ENCODE results near the gene PRELID1. TPM values are rescaled to one million over a fixed set of nuclear protein-coding genes. Genes with fewer than 3 reads are reported as not detected.

PRELID1 gene
- total RNA-seq, 6 experiments from 2014 or later: 64.1 to 116 (median 84.4) TPM

DNA sequence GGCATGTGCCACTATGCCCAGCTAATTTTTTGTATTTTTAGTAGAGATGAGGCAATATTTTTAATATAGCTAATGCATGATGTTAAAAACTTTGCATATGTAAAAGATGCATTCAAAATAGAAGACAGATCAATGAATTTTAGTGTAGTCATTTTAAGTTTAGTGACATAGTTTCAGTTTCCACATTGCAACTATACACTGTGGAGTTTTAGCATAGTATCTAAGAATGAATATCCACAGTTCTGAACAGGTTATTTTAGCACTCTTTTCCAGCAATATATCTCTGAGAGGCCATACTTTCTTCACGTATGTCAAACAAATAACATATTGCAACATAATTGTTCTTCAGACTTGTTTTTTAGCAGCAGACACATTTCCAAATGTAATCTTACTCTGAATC lies 39.4 kb upstream of the PRELID1 start:
- peaks cover 0 to 10% (median 0%) of the 10 kb centered on the region in 4 donors for H3K4me1 ChIP-seq
- ATAC-seq (no peak), DNase-seq (no peak)
- TF ChIP-seq, protein P1, sequence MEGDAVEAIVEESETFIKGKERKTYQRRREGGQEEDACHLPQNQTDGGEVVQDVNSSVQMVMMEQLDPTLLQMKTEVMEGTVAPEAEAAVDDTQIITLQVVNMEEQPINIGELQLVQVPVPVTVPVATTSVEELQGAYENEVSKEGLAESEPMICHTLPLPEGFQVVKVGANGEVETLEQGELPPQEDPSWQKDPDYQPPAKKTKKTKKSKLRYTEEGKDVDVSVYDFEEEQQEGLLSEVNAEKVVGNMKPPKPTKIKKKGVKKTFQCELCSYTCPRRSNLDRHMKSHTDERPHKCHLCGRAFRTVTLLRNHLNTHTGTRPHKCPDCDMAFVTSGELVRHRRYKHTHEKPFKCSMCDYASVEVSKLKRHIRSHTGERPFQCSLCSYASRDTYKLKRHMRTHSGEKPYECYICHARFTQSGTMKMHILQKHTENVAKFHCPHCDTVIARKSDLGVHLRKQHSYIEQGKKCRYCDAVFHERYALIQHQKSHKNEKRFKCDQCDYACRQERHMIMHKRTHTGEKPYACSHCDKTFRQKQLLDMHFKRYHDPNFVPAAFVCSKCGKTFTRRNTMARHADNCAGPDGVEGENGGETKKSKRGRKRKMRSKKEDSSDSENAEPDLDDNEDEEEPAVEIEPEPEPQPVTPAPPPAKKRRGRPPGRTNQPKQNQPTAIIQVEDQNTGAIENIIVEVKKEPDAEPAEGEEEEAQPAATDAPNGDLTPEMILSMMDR (IDR thresholded peaks at IDR 0.05): no peak
- TF ChIP-seq POLR2A (IDR thresholded peaks at IDR 0.05): no peak
- H3K27me3 ChIP-seq: no peaks in the 10 kb centered on the region
- peaks cover 0 to 69% (median 17%) of the 10 kb centered on the region in 4 donors for H3K36me3 ChIP-seq
- intact Hi-C loops (cut with DNase I): no loop called here
- 69% methylated on average over 1 of the region's 1 CpG for WGBS (ENCODE audit: insufficient coverage, low coverage, low lambda C conversion rate, missing lambda C conversion rate)
- no peak overlapping the region for H3K27ac ChIP-seq
- no peaks in the 10 kb centered on the region for H3K9me3 ChIP-seq
- H3K4me3 ChIP-seq: no peak overlapping the region

- DNase-seq: no peak
- Histone ChIP-seq H3K27me3 (no peaks in the 10 kb centered on the region), H3K27ac (no peak overlapping the region), H3K36me3 (peaks cover 0 to 70% (median 15%) of the 10 kb centered on the region in 4 donors), H3K9me3 (no peaks in the 10 kb centered on the region), H3K4me1 (peaks cover 0 to 10% (median 0%) of the 10 kb centered on the region in 4 donors), H3K4me3 (no peak overlapping the region)
- 94% methylated on average over 6 of the region's 16 CpGs for WGBS (ENCODE audit: insufficient coverage, low coverage, low lambda C conversion rate, missing lambda C conversion rate)
- peak in 1 of 4 donors; percentile 36 for ATAC-seq
- intact Hi-C loops (cut with DNase I): no loop called here
- TF ChIP-seq POLR2A (IDR thresholded peaks at IDR 0.05): no peak
- TF ChIP-seq, protein P1 (IDR thresholded peaks at IDR 0.05): no peak
Observed at GRCh38 chr5:177265395-177265794, 38.2 kb upstream of the PRELID1 start.

GRCh38 chr5:177269232-177269895 lies 34.2 kb upstream of the PRELID1 start:
- intact Hi-C loops (cut with DNase I): no loop called here
- no peak for ATAC-seq
- 92% methylated on average over 7 of the region's 7 CpGs for WGBS (ENCODE audit: insufficient coverage, low coverage, low lambda C conversion rate, missing lambda C conversion rate)

DNA sequence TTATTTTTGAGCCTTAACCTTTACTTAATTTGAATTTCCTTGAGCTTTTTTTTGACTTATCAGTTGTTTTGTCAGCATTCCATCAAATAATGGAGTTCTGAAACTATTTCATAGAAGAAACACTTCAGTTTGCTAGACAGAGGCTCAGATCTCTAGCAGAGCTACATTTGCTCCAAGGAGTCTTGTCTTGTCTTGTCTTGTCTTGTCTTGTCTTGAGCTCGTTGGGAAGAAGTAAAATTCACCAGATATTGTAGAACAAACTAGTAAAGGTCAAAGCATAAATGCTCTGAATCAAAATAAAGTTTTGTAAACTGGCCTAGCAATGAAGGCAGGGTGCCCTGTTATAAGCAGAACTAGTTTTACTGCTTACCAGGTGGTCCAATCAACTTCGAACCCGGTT lies 33.6 kb upstream of the PRELID1 start:
- Histone ChIP-seq H3K4me3 (no peak overlapping the region), H3K36me3 (peaks cover 0 to 72% (median 17%) of the 10 kb centered on the region in 4 donors), H3K9me3 (no peaks in the 10 kb centered on the region), H3K4me1 (peaks cover 0 to 3% (median 0%) of the 10 kb centered on the region in 4 donors), H3K27ac (no peak overlapping the region), H3K27me3 (no peaks in the 10 kb centered on the region)
- TF ChIP-seq, protein P1 (IDR thresholded peaks at IDR 0.05): no peak
- no peak for TF ChIP-seq POLR2A (IDR thresholded peaks at IDR 0.05)
- ATAC-seq: no peak
- WGBS (ENCODE audit: insufficient coverage, low coverage, low lambda C conversion rate, missing lambda C conversion rate): 78% methylated on average over 3 of the region's 3 CpGs
- intact Hi-C loops (cut with DNase I): no loop called here
- DNase-seq: no peak

More at GRCh38 chr5:177269232-177269895, 34.2 kb upstream of the PRELID1 start:
- H3K9me3 ChIP-seq: no peaks in the 10 kb centered on the region
- no peak overlapping the region for H3K27ac ChIP-seq
- DNase-seq: no peak
- H3K36me3 ChIP-seq: peaks cover 0 to 68% (median 16%) of the 10 kb centered on the region in 4 donors
- H3K27me3 ChIP-seq: no peaks in the 10 kb centered on the region
- TF ChIP-seq, protein P1 (IDR thresholded peaks at IDR 0.05): no peak
- no peak for TF ChIP-seq POLR2A (IDR thresholded peaks at IDR 0.05)
- no peak overlapping the region for H3K4me3 ChIP-seq
- peaks cover 0 to 3% (median 0%) of the 10 kb centered on the region in 4 donors for H3K4me1 ChIP-seq
